B cell (primary cell): ENCODE measurements around the gene TP53TG5. TPM values are rescaled to one million over a fixed set of nuclear protein-coding genes. Genes with fewer than 3 reads are reported as not detected.

ENCODE experiments used
- ATAC-seq: fragments of 200-7000 bp; cut with Tn5 transposase; one replicate; pipeline ENCODE4 v1.10.0; 2021; ENCODE audit warnings: low read depth, mild to moderate bottlenecking, moderate number of reproducible peaks, moderate library complexity
- CTCF ChIA-PET: fragments of 350-600 bp; sonication (Branson Sonifier 250); formaldehyde crosslinking; loops from one replicate; lab custom pipeline; 2021; ENCODE audit warnings: antibody characterized with exemption, inconsistent platforms; lab: Charles Lee
- POLR2A ChIA-PET: fragments of 350-600 bp; sonication (Branson Sonifier 250); formaldehyde crosslinking; loops from one replicate; lab custom pipeline; 2021; ENCODE audit warnings: antibody characterized with exemption; lab: Charles Lee
- DNase-seq: peaks from one replicate; pipeline ENCODE4 v3.0.0; 2013
- H2AFZ ChIP-seq: 2 replicates; pipeline ENCODE4 v1.6.1; 2012; ENCODE audit warnings: mild to moderate bottlenecking, low read depth, low read length; ENCODE audit not compliant: insufficient read depth, poor library complexity, severe bottlenecking
- H3K27ac ChIP-seq, 2 donors: 1 replicate in 1 of 2; 2 replicates in 1 of 2; pipeline ENCODE4 v1.5.1; 2012 to 2013; ENCODE audit warnings: low read length in 2 of 2, mild to moderate bottlenecking in 2 of 2, moderate library complexity in 1 of 2
- H3K27me3 ChIP-seq, 4 experiments: fragments of 200-600 bp in 1 of 4; sonication (generic) in 1 of 4; replicated peaks in 1 of 4; 1 replicate in 2 of 4; 2 replicates in 2 of 4; pipeline versions ENCODE4 v1.6.1 to v1.7.0; 2013 to 2016; ENCODE audit warnings: low read length in 3 of 4, mild to moderate bottlenecking in 2 of 4, mixed read lengths in 1 of 4, moderate library complexity in 1 of 4; ENCODE audit not compliant: insufficient read depth in 4 of 4, control insufficient read depth in 3 of 4; ENCODE audit errors: control extremely low read depth in 1 of 4
- H3K36me3 ChIP-seq, 2 experiments: replicated peaks in 1 of 2; 1 replicate in 1 of 2; 2 replicates in 1 of 2; pipeline versions ENCODE4 v1.6.1 to v1.7.1; 2013; ENCODE audit warnings: low read length in 1 of 2; ENCODE audit not compliant: insufficient read depth in 2 of 2, control insufficient read depth in 1 of 2; ENCODE audit errors: control extremely low read depth in 1 of 2, extremely low read depth in 1 of 2
- H3K4me1 ChIP-seq, 2 donors: fragments of 200-600 bp in 1 of 2; sonication (generic) in 1 of 2; 1 replicate in 1 of 2; 2 replicates in 1 of 2; pipeline versions ENCODE4 v1.5.1 to v1.6.1; 2013 to 2017; ENCODE audit warnings: low read length in 2 of 2; ENCODE audit not compliant: control insufficient read depth in 2 of 2, insufficient read depth in 2 of 2
- H3K4me2 ChIP-seq: replicated peaks from 2 replicates; pipeline ENCODE3; 2012; ENCODE audit warnings: mild to moderate bottlenecking, low read depth, low read length; ENCODE audit not compliant: poor library complexity, severe bottlenecking
- H3K4me3 ChIP-seq, 5 experiments: fragments of 200-600 bp in 1 of 5; sonication (generic) in 1 of 5; 1 replicate in 3 of 5; 2 replicates in 2 of 5; pipeline versions ENCODE4 v1.5.1 to v1.7.0; 2011 to 2016; ENCODE audit warnings: low read length in 4 of 5, mild to moderate bottlenecking in 4 of 5, low read depth in 2 of 5, control low read depth in 1 of 5, moderate library complexity in 1 of 5; ENCODE audit not compliant: insufficient read depth in 1 of 5; ENCODE audit errors: control extremely low read depth in 1 of 5, extremely low read depth in 1 of 5
- H3K79me2 ChIP-seq: fragments of 200-600 bp; sonication (generic); one replicate; pipeline ENCODE4 v1.6.0; 2016; ENCODE audit warnings: low read length; ENCODE audit not compliant: control insufficient read depth, insufficient read depth
- H3K9ac ChIP-seq: fragments of 200-600 bp; sonication (generic); 2 replicates; pipeline ENCODE4 v1.6.1; 2017; ENCODE audit warnings: mild to moderate bottlenecking, low read length, moderate library complexity
- H3K9me3 ChIP-seq, 3 donors: one replicate each; pipeline versions ENCODE4 v1.6.1 to v1.7.1; 2013; ENCODE audit warnings: low read length in 2 of 3; ENCODE audit not compliant: control insufficient read depth in 2 of 3, insufficient read depth in 1 of 3; ENCODE audit errors: control extremely low read depth in 1 of 3
- H4K20me1 ChIP-seq: 2 replicates; pipeline ENCODE4 v1.6.0; 2012; ENCODE audit warnings: mild to moderate bottlenecking, low read length; ENCODE audit not compliant: insufficient read depth, control insufficient read depth, poor library complexity, severe bottlenecking
- H3K27ac Mint-ChIP-seq: one replicate; pipeline ENCODE4 v1.8.0; 2021; ENCODE audit warnings: mixed read lengths
- H3K27me3 Mint-ChIP-seq: one replicate; pipeline ENCODE4 v1.8.0; 2021; ENCODE audit warnings: mixed read lengths
- H3K4me1 Mint-ChIP-seq: one replicate; pipeline ENCODE4 v1.8.0; 2021; ENCODE audit warnings: mixed read lengths
- H3K4me3 Mint-ChIP-seq: one replicate; pipeline ENCODE4 v1.8.0; 2021; ENCODE audit warnings: mixed read lengths
- H3K9me3 Mint-ChIP-seq: one replicate; pipeline ENCODE4 v1.8.0; 2022; ENCODE audit warnings: mixed read lengths; ENCODE audit not compliant: insufficient read depth
- CTCF ChIP-seq: fragments of 200-600 bp; IDR thresholded peaks from one replicate; pipeline ENCODE4 v1.8.0; 2022; ENCODE audit warnings: antibody characterized with exemption, mild to moderate bottlenecking
- EZH2 ChIP-seq: IDR thresholded peaks from 2 replicates; pipeline ENCODE4 v1.6.1; 2012; ENCODE audit warnings: borderline replicate concordance, low read depth, mild to moderate bottlenecking, moderate library complexity, low read length; ENCODE audit not compliant: insufficient read depth, poor library complexity, severe bottlenecking
- WGBS: methylation state at CpG from one replicate; pipeline ENCODE4 v1.1.5; 2013; ENCODE audit warnings: missing lambda C conversion rate; ENCODE audit not compliant: insufficient coverage; 5-methylcytosine and 5-hydroxymethylcytosine counted together
- intact Hi-C: fragments of 100-400 bp; cut with micrococcal nuclease; formaldehyde crosslinking; loops from one replicate; pipeline ENCODE4 v1.10.0; 2022
- polyA plus RNA-seq: library from polyadenylated mRNA; depleted of rRNA; stranded (reverse); fragments of >200 nt; gene quantifications from 2 replicates; pipeline ENCODE4 v1.2.3, GENCODE V29; 2012
- total RNA-seq, 2 donors: library from RNA; stranded (reverse); fragments of 120-200 nt in 1 of 2; gene quantifications; 1 replicate in 1 of 2; 2 replicates in 1 of 2; pipeline versions ENCODE4 v1.2.3 to v1.2.4, GENCODE V29; 2013 to 2022

The TP53TG5 gene
- total and polyA plus RNA-seq, 2 donors (not counting 1 experiment from before 2014, with no cell fraction given) = not detected

- no peak overlapping the region for H3K4me3 Mint-ChIP-seq
- CTCF ChIA-PET = interaction anchor here (1.7 to 20.6 kb wide), 9 partner anchors 8 to 396 kb away, joined by 4 to 814 read pairs (median 15); partner anchors contain the start of gene SYS1
- no peak overlapping the region for H3K27ac Mint-ChIP-seq
- peaks cover 45% of the 10 kb centered on the region for H3K4me1 Mint-ChIP-seq
- Histone ChIP-seq H3K9me3 (no peaks in the 10 kb centered on the region), H3K9ac (no peak overlapping the region), H3K79me2 (peaks cover 62% of the 10 kb centered on the region), H3K4me1 (peaks cover 33 to 43% of the 10 kb centered on the region in 2 donors), H3K36me3 (peaks cover 0 to 10% of the 10 kb centered on the region in 2 experiments), H3K27ac (no peak overlapping the region), H3K4me3 (no peak overlapping the region), H2AFZ (no peak overlapping the region), H3K27me3 (no peaks in the 10 kb centered on the region), H3K4me2 (no peak overlapping the region), H4K20me1 (peaks cover 39% of the 10 kb centered on the region)
- H3K9me3 Mint-ChIP-seq = no peaks in the 10 kb centered on the region
- TF ChIP-seq EZH2 (no peak), CTCF (no peak)
- POLR2A ChIA-PET = interaction anchor here (2.9 kb wide), 1 partner anchor 12 kb away, joined by 38 read pairs; the partner anchor contains the start of gene SYS1
- intact Hi-C loops = loop anchor here (1.0 kb wide), 1 partner anchor 62 kb away; no protein-coding TSS in a partner anchor
- H3K27me3 Mint-ChIP-seq = no peaks in the 10 kb centered on the region
- DNase-seq (no peak), ATAC-seq (no peak)
- 94% methylated on average over 14 of the region's 14 CpGs for WGBS
These were observed 3.2 kb downstream of the TP53TG5 start for GRCh38 chr20:45374966-45375365.

- Mint-ChIP-seq H3K9me3 (no peaks in the 10 kb centered on the region), H3K4me3 (peak overlapping the region; percentile 96), H3K27me3 (no peaks in the 10 kb centered on the region), H3K27ac (peak overlapping the region; percentile 86), H3K4me1 (peaks cover 50% of the 10 kb centered on the region)
- Histone ChIP-seq H3K27ac (no peak overlapping the region), H3K4me3 (peak overlapping the region in 4 of 5 experiments; percentile 42 to 64 (median 48)), H3K4me2 (peak overlapping the region; percentile 85), H4K20me1 (peaks cover 45% of the 10 kb centered on the region), H2AFZ (peak overlapping the region; percentile 41), H3K27me3 (no peaks in the 10 kb centered on the region), H3K9ac (peak overlapping the region; percentile 62), H3K4me1 (peaks cover 42 to 52% of the 10 kb centered on the region in 2 donors), H3K36me3 (peaks cover 0 to 12% of the 10 kb centered on the region in 2 experiments), H3K79me2 (peaks cover 63% of the 10 kb centered on the region), H3K9me3 (no peaks in the 10 kb centered on the region)
- intact Hi-C loops = loop anchor here (1.0 kb wide), 1 partner anchor 63 kb away; no protein-coding TSS in a partner anchor
- POLR2A ChIA-PET = interaction anchor here (0.9 to 4.8 kb wide), 6 partner anchors 9 to 63 kb away, joined by 3 to 38 read pairs (median 6); partner anchors contain the start of genes PIGT and SYS1
- WGBS = 50% methylated on average over 9 of the region's 9 CpGs
- DNase-seq (no peak), ATAC-seq (no peak)
- CTCF ChIA-PET = interaction anchor here (0.8 to 20.6 kb wide), 28 partner anchors 9 to 787 kb away, joined by 3 to 814 read pairs (median 6); partner anchors contain the start of genes DBNDD2, PIGT, SYS1 and WFDC2
- no peak for TF ChIP-seq EZH2
- TF ChIP-seq CTCF = peak; percentile 53
These were observed 4.0 kb downstream of the TP53TG5 start for GRCh38 chr20:45374101-45374467.
